ENCODE results near the gene GPR108. TPM values are rescaled to one million over a fixed set of nuclear protein-coding genes. Genes with fewer than 3 reads are reported as not detected.
A peak's percentile ranks its signal among the peaks of the same experiment; 100 is the strongest.

GPR108 gene
- total and polyA plus RNA-seq, 2 of the 13 experiments (the other 11 are each of a cell fraction or from before 2014, with no cell fraction given) = 36.4 to 63.0 TPM

DNA sequence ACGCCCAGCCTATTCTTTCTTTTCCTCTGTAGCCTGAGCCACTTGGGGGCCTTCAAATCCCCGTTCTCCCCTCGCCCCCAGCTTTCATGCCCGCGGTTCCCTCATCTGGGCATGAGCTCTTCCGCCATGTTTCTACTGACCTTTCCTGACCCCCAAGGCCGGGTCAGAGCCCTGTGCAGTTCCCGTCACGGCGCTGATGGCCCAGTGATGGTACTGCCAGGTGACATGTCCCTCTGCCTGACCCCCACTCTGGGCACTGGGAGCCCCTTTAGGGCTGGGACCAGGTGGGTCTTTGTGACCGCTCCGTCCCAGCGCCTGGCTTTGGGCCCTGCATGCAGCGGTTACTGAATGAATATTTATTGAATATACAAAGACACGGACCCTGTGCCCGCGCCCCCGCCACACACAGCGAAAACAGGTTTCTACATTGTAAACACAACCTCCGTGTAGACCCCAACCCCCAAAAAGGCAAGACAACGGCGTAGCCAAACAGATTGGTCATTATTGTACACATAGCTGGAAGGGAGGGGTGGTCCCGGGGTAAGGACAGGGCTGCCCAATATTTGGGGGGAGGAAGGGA, 7.7 kb downstream of the GPR108 start (continued):
- TF ChIP-seq, protein P1, sequence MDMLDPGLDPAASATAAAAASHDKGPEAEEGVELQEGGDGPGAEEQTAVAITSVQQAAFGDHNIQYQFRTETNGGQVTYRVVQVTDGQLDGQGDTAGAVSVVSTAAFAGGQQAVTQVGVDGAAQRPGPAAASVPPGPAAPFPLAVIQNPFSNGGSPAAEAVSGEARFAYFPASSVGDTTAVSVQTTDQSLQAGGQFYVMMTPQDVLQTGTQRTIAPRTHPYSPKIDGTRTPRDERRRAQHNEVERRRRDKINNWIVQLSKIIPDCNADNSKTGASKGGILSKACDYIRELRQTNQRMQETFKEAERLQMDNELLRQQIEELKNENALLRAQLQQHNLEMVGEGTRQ (IDR thresholded peaks at IDR 0.05; ENCODE audit: low read depth, low read length) = no peak
- TF ChIP-seq, protein P1 (CRISPR knock-in tag; IDR thresholded peaks at IDR 0.05; ENCODE audit: borderline replicate concordance) = 0 out of 2 replicates have a peak, but pooled peaks have one; percentile 27
- TF ChIP-seq HDAC1 (CRISPR knock-in tag; IDR thresholded peaks at IDR 0.05) = peak; percentile 32
- TF ChIP-seq, protein P2, sequence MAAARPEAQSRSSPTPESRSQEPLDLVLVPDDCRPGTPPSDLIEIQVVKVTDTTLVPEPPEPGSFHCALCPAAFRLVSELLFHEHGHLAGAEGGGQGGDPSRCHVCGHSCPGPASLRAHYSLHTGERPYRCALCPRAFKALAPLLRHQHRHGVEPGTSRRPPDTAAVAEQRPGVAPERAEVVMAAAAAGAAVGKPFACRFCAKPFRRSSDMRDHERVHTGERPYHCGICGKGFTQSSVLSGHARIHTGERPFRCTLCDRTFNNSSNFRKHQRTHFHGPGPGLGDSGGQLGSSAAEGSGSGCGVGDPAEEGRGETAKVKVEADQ (CRISPR knock-in tag; IDR thresholded peaks at IDR 0.05; ENCODE audit: borderline replicate concordance) = 0 out of 2 replicates have a peak, but pooled peaks have one; percentile 40
- peak; percentile 25; the same call in 1 of the 2 replicates for TF ChIP-seq ZFY (CRISPR knock-in tag; IDR thresholded peaks at IDR 0.05)
- TF ChIP-seq ZNF777 (CRISPR knock-in tag; IDR thresholded peaks at IDR 0.05) = 0 out of 2 replicates have a peak, but pooled peaks have one; percentile 7
- no peak for TF ChIP-seq NONO (IDR thresholded peaks at IDR 0.05)
- peak; percentile 75; the same call in 1 of the 2 replicates for TF ChIP-seq NONO (CRISPR knock-in tag; conservative IDR thresholded peaks at IDR 0.05)
- TF ChIP-seq, protein P3, sequence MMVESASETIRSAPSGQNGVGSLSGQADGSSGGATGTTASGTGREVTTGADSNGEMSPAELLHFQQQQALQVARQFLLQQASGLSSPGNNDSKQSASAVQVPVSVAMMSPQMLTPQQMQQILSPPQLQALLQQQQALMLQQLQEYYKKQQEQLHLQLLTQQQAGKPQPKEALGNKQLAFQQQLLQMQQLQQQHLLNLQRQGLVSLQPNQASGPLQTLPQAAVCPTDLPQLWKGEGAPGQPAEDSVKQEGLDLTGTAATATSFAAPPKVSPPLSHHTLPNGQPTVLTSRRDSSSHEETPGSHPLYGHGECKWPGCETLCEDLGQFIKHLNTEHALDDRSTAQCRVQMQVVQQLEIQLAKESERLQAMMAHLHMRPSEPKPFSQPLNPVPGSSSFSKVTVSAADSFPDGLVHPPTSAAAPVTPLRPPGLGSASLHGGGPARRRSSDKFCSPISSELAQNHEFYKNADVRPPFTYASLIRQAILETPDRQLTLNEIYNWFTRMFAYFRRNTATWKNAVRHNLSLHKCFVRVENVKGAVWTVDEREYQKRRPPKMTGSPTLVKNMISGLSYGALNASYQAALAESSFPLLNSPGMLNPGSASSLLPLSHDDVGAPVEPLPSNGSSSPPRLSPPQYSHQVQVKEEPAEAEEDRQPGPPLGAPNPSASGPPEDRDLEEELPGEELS (CRISPR knock-in tag; IDR thresholded peaks at IDR 0.05) = 0 out of 2 replicates have a peak, but pooled peaks have one; percentile 41
- peak; percentile 47 for TF ChIP-seq SRSF1 (optimal IDR thresholded peaks at IDR 0.05; ENCODE audit: low read depth, low read length)
- TF ChIP-seq, protein P4, sequence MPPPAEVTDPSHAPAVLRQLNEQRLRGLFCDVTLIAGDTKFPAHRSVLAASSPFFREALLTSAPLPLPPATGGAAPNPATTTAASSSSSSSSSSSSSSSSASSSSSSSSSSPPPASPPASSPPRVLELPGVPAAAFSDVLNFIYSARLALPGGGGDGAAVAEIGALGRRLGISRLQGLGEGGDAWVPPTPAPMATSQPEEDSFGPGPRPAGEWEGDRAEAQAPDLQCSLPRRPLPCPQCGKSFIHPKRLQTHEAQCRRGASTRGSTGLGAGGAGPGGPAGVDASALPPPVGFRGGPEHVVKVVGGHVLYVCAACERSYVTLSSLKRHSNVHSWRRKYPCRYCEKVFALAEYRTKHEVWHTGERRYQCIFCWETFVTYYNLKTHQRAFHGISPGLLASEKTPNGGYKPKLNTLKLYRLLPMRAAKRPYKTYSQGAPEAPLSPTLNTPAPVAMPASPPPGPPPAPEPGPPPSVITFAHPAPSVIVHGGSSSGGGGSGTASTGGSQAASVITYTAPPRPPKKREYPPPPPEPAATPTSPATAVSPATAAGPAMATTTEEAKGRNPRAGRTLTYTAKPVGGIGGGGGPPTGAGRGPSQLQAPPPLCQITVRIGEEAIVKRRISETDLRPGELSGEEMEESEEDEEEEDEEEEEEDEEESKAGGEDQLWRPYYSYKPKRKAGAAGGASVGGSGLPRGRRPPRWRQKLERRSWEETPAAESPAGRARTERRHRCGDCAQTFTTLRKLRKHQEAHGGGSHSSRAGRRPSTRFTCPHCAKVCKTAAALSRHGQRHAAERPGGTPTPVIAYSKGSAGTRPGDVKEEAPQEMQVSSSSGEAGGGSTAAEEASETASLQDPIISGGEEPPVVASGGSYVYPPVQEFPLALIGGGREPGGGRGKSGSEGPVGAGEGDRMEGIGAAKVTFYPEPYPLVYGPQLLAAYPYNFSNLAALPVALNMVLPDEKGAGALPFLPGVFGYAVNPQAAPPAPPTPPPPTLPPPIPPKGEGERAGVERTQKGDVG (CRISPR knock-in tag; IDR thresholded peaks at IDR 0.05; ENCODE audit: borderline replicate concordance) = peak; percentile 97; the same call in 1 of the 2 replicates
- TF ChIP-seq, protein P5, sequence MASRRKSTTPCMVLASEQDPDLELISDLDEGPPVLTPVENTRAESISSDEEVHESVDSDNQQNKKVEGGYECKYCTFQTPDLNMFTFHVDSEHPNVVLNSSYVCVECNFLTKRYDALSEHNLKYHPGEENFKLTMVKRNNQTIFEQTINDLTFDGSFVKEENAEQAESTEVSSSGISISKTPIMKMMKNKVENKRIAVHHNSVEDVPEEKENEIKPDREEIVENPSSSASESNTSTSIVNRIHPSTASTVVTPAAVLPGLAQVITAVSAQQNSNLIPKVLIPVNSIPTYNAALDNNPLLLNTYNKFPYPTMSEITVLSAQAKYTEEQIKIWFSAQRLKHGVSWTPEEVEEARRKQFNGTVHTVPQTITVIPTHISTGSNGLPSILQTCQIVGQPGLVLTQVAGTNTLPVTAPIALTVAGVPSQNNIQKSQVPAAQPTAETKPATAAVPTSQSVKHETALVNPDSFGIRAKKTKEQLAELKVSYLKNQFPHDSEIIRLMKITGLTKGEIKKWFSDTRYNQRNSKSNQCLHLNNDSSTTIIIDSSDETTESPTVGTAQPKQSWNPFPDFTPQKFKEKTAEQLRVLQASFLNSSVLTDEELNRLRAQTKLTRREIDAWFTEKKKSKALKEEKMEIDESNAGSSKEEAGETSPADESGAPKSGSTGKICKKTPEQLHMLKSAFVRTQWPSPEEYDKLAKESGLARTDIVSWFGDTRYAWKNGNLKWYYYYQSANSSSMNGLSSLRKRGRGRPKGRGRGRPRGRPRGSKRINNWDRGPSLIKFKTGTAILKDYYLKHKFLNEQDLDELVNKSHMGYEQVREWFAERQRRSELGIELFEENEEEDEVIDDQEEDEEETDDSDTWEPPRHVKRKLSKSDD (CRISPR knock-in tag; IDR thresholded peaks at IDR 0.05; ENCODE audit: low read depth) = no peak
- 0 out of 2 replicates have a peak, but pooled peaks have one; percentile 51 for TF ChIP-seq ZNF607 (CRISPR knock-in tag; IDR thresholded peaks at IDR 0.05; ENCODE audit: borderline replicate concordance)
